ENCODE results near the gene SLC2A5. TPM values are rescaled to one million over a fixed set of nuclear protein-coding genes. Genes with fewer than 3 reads are reported as not detected.
A peak's percentile ranks its signal among the peaks of the same experiment; 100 is the strongest.
"Not testable (repeated sequence)": the region's sequence is repeated elsewhere in the genome, so short reads cannot be mapped to it uniquely, and the experiment has no call there.

The SLC2A5 gene
- total RNA-seq, 1 experiment from 2014 or later, result 0.70 TPM

- no TSS peak for BruUV-seq (replicated peaks)
- Histone ChIP-seq H3K4me1 (peaks cover 42% of the 10 kb centered on the region), H3K4me3 (ENCODE audit: low read depth, low read length) (no peak overlapping the region), H3K27me3 (replicated peaks; ENCODE audit: control insufficient read depth, insufficient read depth, low read length) (no peaks in the 10 kb centered on the region), H3K36me3 (ENCODE audit: control insufficient read depth, insufficient read depth, low read length) (no peaks in the 10 kb centered on the region), H3K9me3 (no peaks in the 10 kb centered on the region)
- no peak for TF ChIP-seq CTCF (IDR thresholded peaks at IDR 0.05; ENCODE audit: insufficient read depth in 1 of 2, low read depth in 1 of 2, low read length in 1 of 2, severe bottlenecking in 1 of 2, unreplicated experiment in 1 of 2)
- Mint-ChIP-seq H3K9me3 (ENCODE audit: unreplicated experiment) (no peaks in the 10 kb centered on the region), H3K4me3 (ENCODE audit: unreplicated experiment) (no peak overlapping the region), H3K27ac (ENCODE audit: unreplicated experiment) (no peak overlapping the region), H3K36me3 (ENCODE audit: insufficient read depth, unreplicated experiment) (peaks cover 4% of the 10 kb centered on the region), H3K27me3 (ENCODE audit: insufficient read depth, unreplicated experiment) (no peaks in the 10 kb centered on the region), H3K4me1 (ENCODE audit: low read depth, unreplicated experiment) (peaks cover 19% of the 10 kb centered on the region)
- no peak for DNase-seq
- ChIA-PET POLR2A (interaction anchor here (0.6 kb wide), 1 partner anchor 76 kb away, joined by 4 read pairs; no protein-coding TSS in a partner anchor), CTCF (interaction anchor here (0.6 to 2.4 kb wide), 11 partner anchors 10 to 109 kb away, joined by 3 to 64 read pairs (median 5); no protein-coding TSS in a partner anchor)
- intact Hi-C loops (cut with micrococcal nuclease; ENCODE audit: unreplicated experiment), result loop anchor here (1.0 to 5.0 kb wide), 2 partner anchors 43 to 87 kb away; no protein-coding TSS in a partner anchor
Observed at GRCh38 chr1:9005395-9005708, 64.1 kb downstream of the SLC2A5 start.

- peaks cover 46% of the 10 kb centered on the region for H3K4me1 ChIP-seq
- H3K27me3 ChIP-seq (replicated peaks; ENCODE audit: control insufficient read depth, insufficient read depth, low read length), result no peaks in the 10 kb centered on the region
- no TSS peak for BruUV-seq (replicated peaks)
- no peak overlapping the region for H3K4me3 ChIP-seq (ENCODE audit: low read depth, low read length)
- POLR2A ChIA-PET, result interaction anchor here (0.6 to 1.0 kb wide), 3 partner anchors 15 to 126 kb away, joined by 3 to 4 read pairs (median 4); partner anchors contain the start of gene ENO1
- peaks cover 4% of the 10 kb centered on the region for H3K36me3 Mint-ChIP-seq (ENCODE audit: insufficient read depth, unreplicated experiment)
- no peak overlapping the region for H3K27ac Mint-ChIP-seq (ENCODE audit: unreplicated experiment)
- no peak overlapping the region for H3K4me3 Mint-ChIP-seq (ENCODE audit: unreplicated experiment)
- intact Hi-C loops (cut with micrococcal nuclease; ENCODE audit: unreplicated experiment), result loop anchor here (1.0 to 5.0 kb wide), 2 partner anchors 43 to 87 kb away; no protein-coding TSS in a partner anchor
- CTCF ChIA-PET, result interaction anchor here (0.6 to 2.4 kb wide), 20 partner anchors 10 to 180 kb away, joined by 3 to 64 read pairs (median 4); no protein-coding TSS in a partner anchor
- no peaks in the 10 kb centered on the region for H3K27me3 Mint-ChIP-seq (ENCODE audit: insufficient read depth, unreplicated experiment)
- DNase-seq, result peak; percentile 69 to 80
- TF ChIP-seq CTCF (IDR thresholded peaks at IDR 0.05; ENCODE audit: insufficient read depth in 1 of 2, low read depth in 1 of 2, low read length in 1 of 2, severe bottlenecking in 1 of 2, unreplicated experiment in 1 of 2), result peak; percentile 79 to 83
- no peaks in the 10 kb centered on the region for H3K36me3 ChIP-seq (ENCODE audit: control insufficient read depth, insufficient read depth, low read length)
- no peaks in the 10 kb centered on the region for H3K9me3 Mint-ChIP-seq (ENCODE audit: unreplicated experiment)
- no peaks in the 10 kb centered on the region for H3K9me3 ChIP-seq
- H3K4me1 Mint-ChIP-seq (ENCODE audit: low read depth, unreplicated experiment), result peaks cover 19% of the 10 kb centered on the region
Observed at GRCh38 chr1:9004700-9005394, 64.6 kb downstream of the SLC2A5 start.

GRCh38 chr1:9004031-9004699 is 65.3 kb downstream of the SLC2A5 start:
- BruUV-seq (replicated peaks), result no TSS peak

GRCh38 chr1:9002215-9002560 is 67.2 kb downstream of the SLC2A5 start:
- H3K27me3 ChIP-seq (replicated peaks; ENCODE audit: control insufficient read depth, insufficient read depth, low read length); H3K9me3 ChIP-seq; H3K9me3 Mint-ChIP-seq (ENCODE audit: unreplicated experiment); CTCF ChIA-PET; H3K27me3 Mint-ChIP-seq (ENCODE audit: insufficient read depth, unreplicated experiment); POLR2A ChIA-PET; H3K36me3 ChIP-seq (ENCODE audit: control insufficient read depth, insufficient read depth, low read length); intact Hi-C loops (cut with micrococcal nuclease; ENCODE audit: unreplicated experiment); H3K4me3 ChIP-seq (ENCODE audit: low read depth, low read length); H3K36me3 Mint-ChIP-seq (ENCODE audit: insufficient read depth, unreplicated experiment): not testable (repeated sequence)
- BruUV-seq (replicated peaks), result TSS peak; percentile 90
- peak overlapping the region; percentile 72 for H3K4me3 Mint-ChIP-seq (ENCODE audit: unreplicated experiment)
- H3K4me1 Mint-ChIP-seq (ENCODE audit: low read depth, unreplicated experiment), result peaks cover 27% of the 10 kb centered on the region
- DNase-seq, result peak in 1 of 2 experiments; percentile 74
- H3K4me1 ChIP-seq, result peaks cover 52% of the 10 kb centered on the region
- H3K27ac Mint-ChIP-seq (ENCODE audit: unreplicated experiment), result peak overlapping the region; percentile 91

More at GRCh38 chr1:9004031-9004699, 65.3 kb downstream of the SLC2A5 start:
- Mint-ChIP-seq H3K4me1 (ENCODE audit: low read depth, unreplicated experiment) (peaks cover 25% of the 10 kb centered on the region), H3K27me3 (ENCODE audit: insufficient read depth, unreplicated experiment) (no peaks in the 10 kb centered on the region), H3K36me3 (ENCODE audit: insufficient read depth, unreplicated experiment) (peaks cover 4% of the 10 kb centered on the region), H3K9me3 (ENCODE audit: unreplicated experiment) (no peaks in the 10 kb centered on the region), H3K4me3 (ENCODE audit: unreplicated experiment) (no peak overlapping the region), H3K27ac (ENCODE audit: unreplicated experiment) (no peak overlapping the region)
- H3K36me3 ChIP-seq (ENCODE audit: control insufficient read depth, insufficient read depth, low read length), result no peaks in the 10 kb centered on the region
- no peak for DNase-seq
- TF ChIP-seq CTCF (IDR thresholded peaks at IDR 0.05; ENCODE audit: insufficient read depth in 1 of 2, low read depth in 1 of 2, low read length in 1 of 2, severe bottlenecking in 1 of 2, unreplicated experiment in 1 of 2), result no peak
- ChIA-PET CTCF (interaction anchor here (1.2 to 2.4 kb wide), 3 partner anchors 41 to 107 kb away, joined by 5 to 64 read pairs (median 11); no protein-coding TSS in a partner anchor), POLR2A (interaction anchor here (0.6 to 1.0 kb wide), 3 partner anchors 15 to 1526 kb away, joined by 3 to 4 read pairs (median 3); partner anchors contain the start of gene ENO1)
- H3K4me3 ChIP-seq (ENCODE audit: low read depth, low read length), result no peak overlapping the region
- peaks cover 52% of the 10 kb centered on the region for H3K4me1 ChIP-seq
- H3K9me3 ChIP-seq, result no peaks in the 10 kb centered on the region
- intact Hi-C loops (cut with micrococcal nuclease; ENCODE audit: unreplicated experiment), result no loop called here
- H3K27me3 ChIP-seq (replicated peaks; ENCODE audit: control insufficient read depth, insufficient read depth, low read length), result no peaks in the 10 kb centered on the region
